Activated T-cell treated with anti-CD3 and anti-CD28 coated beads, Interleukin-2, amount 50 U/mL, for 4 hours (primary cell): Measurements from ENCODE around the gene BRME1. TPM values are rescaled to one million over a fixed set of nuclear protein-coding genes. Genes with fewer than 3 reads are reported as not detected.

Experiments
- ATAC-seq, 2 donors: fragments of 200-7000 bp; cut with Tn5 transposase; one replicate each; pipeline ENCODE4 v1.10.0; 2021
- DNase-seq: peaks from one replicate; pipeline ENCODE4 v3.0.0-alpha.2; 2020
- H3K27me3 Mint-ChIP-seq: one replicate; pipeline ENCODE4 v1.8.0; 2021; ENCODE audit warnings: low read depth, mixed read lengths
- H3K36me3 Mint-ChIP-seq: one replicate; pipeline ENCODE4 v1.8.0; 2022; ENCODE audit warnings: mixed read lengths; ENCODE audit not compliant: insufficient read depth
- H3K4me1 Mint-ChIP-seq: one replicate; pipeline ENCODE4 v1.8.0; 2021; ENCODE audit warnings: low read depth, mixed read lengths
- H3K4me3 Mint-ChIP-seq: one replicate; pipeline ENCODE4 v1.8.0; 2021; ENCODE audit warnings: mild to moderate bottlenecking, moderate library complexity, mixed read lengths
- H3K9me3 Mint-ChIP-seq: one replicate; pipeline ENCODE4 v1.8.0; 2021; ENCODE audit warnings: mixed read lengths
- total RNA-seq, 3 donors: library from RNA; stranded (reverse); gene quantifications; one replicate each; pipeline ENCODE4 v1.2.1, GENCODE V29; 2021

Gene BRME1
- total RNA-seq, 3 donors from 2014 or later = 7.3 to 9.3 (median 8.9) TPM

DNA sequence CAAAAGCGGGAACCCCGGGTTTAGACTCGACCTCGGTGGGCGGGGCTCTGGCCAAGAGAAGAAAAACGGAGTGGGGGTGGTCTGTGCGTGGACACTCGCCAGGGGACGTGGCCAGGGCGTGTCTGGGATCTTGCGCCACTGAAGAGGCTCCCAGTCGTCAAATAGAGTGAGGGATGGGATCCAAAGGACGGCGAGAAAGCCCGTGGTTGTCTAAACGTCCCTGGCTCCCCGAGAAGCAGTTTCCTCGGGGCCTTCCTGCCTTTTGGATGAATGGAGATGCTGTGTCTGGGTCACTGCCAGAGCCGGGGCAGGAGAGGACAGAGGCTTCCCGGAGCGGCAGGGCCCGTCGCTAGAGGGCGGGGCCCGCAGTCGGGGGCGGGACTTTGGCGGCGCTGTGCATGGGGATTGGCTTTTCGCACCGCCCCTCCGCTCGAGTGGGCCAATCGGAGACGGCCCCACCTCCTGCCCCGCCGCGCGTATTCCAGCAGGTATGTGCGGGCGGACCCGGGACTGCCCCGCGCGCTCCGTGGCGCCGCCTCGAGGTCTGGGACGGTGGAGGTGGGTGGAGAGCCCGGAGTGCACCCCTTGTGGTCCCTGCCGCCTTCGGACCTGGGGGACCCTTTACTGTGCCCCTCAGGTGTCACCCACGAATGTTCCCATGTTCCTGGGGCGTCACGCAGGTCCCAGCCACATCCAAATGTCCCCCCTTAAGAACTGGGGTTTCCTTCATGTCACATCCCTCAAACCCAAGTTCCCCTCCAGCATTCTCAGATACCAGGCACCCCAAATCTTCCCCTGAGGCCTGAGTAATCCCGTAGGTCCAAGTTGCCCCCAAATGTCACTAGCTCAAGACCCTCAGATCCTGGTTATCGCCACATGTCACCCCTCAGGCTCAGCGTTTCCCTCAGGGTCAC lies 72.3 kb downstream of the BRME1 start:
- H3K27me3 Mint-ChIP-seq = no peaks in the 10 kb centered on the region

More for the DNA sequence above, 72.3 kb downstream of the BRME1 start:
- H3K36me3 Mint-ChIP-seq = peaks cover 12% of the 10 kb centered on the region
- no peaks in the 10 kb centered on the region for H3K9me3 Mint-ChIP-seq
- peak overlapping the region; percentile 76 for H3K4me3 Mint-ChIP-seq
- peak; percentile 88 for DNase-seq
- peaks cover 37% of the 10 kb centered on the region for H3K4me1 Mint-ChIP-seq
- peak; percentile 90 to 91 for ATAC-seq

Other genes starting within 250 kb of the BRME1 start
- 10 to 100 TPM; 27.1 to 48.8 (median 33.7) TPM for gene MRI1, start 141.6 kb downstream of the BRME1 start, total RNA-seq
- gene C19orf53, start 131.7 kb downstream of the BRME1 start, total RNA-seq = 100 to 1,000 TPM; 158 to 181 (median 167) TPM
- gene ZSWIM4, start 110.7 kb downstream of the BRME1 start, total RNA-seq = 1 to 10 TPM; 3.2 to 5.0 (median 3.7) TPM
- under 1 TPM in 1 of 3 donors, not detected in 2; 0.52 TPM for gene NANOS3, start 29.0 kb downstream of the BRME1 start, total RNA-seq
- 10 to 100 TPM; 34.1 to 40.2 (median 39.6) TPM for gene CC2D1A, start 84 bp upstream of the BRME1 start, total RNA-seq
- under 1 TPM in 2 of 3 donors, not detected in 1; 0.08 to 0.30 TPM for gene PODNL1, start 32.3 kb upstream of the BRME1 start, total RNA-seq
- 10 to 100 TPM; 65.2 to 75.4 (median 66.2) TPM for gene DCAF15, start 46.4 kb upstream of the BRME1 start, total RNA-seq
- gene RFX1, start 100.2 kb upstream of the BRME1 start, total RNA-seq = 10 to 100 TPM; 11.3 to 13.8 (median 12.3) TPM
- gene RLN3, start 122.0 kb upstream of the BRME1 start, total RNA-seq = not detected
- gene IL27RA, start 125.6 kb upstream of the BRME1 start, total RNA-seq = 100 to 1,000 TPM in 1 of 3 donors, 10 to 100 TPM in 2; 91.2 to 102 (median 94.0) TPM
- gene PALM3, start 156.0 kb upstream of the BRME1 start, total RNA-seq = not detected
- gene MISP3, start 166.7 kb upstream of the BRME1 start, total RNA-seq = under 1 TPM; 0.24 to 0.48 (median 0.43) TPM
- gene C19orf67, start 179.7 kb upstream of the BRME1 start, total RNA-seq = under 1 TPM in 1 of 3 donors, not detected in 2; 0.48 TPM
- gene SAMD1, start 184.6 kb upstream of the BRME1 start, total RNA-seq = 100 to 1,000 TPM in 2 of 3 donors, 10 to 100 TPM in 1; 90.0 to 130 (median 112) TPM
- gene PRKACA, start 211.6 kb upstream of the BRME1 start, total RNA-seq = 10 to 100 TPM; 45.0 to 46.1 (median 45.3) TPM
- gene ASF1B, start 230.5 kb upstream of the BRME1 start, total RNA-seq = 10 to 100 TPM; 18.5 to 26.7 (median 21.0) TPM